Prostate gland (tissue), 2 donors: Measurements from ENCODE around the gene GSG1L.

Experiments used
- CTCF ChIP-seq, 4 experiments: fragments of 200-600 bp in 2 of 4; fragments of 450-650 bp in 2 of 4; sonication (generic) in 2 of 4; IDR thresholded peaks; 1 replicate in 3 of 4; 2 replicates in 1 of 4; pipeline ENCODE4 v1.5.1; 2016 to 2019; ENCODE audit warnings: antibody characterized with exemption in 4 of 4, mild to moderate bottlenecking in 2 of 4, moderate library complexity in 2 of 4
- POLR2A ChIP-seq: fragments of 450-650 bp; IDR thresholded peaks from one replicate; pipeline ENCODE4 v1.6.1; 2016; ENCODE audit warnings: antibody characterized with exemption, mild to moderate bottlenecking
- POLR2AphosphoS5 ChIP-seq: sonication (generic); formaldehyde crosslinking; IDR thresholded peaks from one replicate; pipeline ENCODE4 v1.6.1; 2017; ENCODE audit warnings: antibody characterized with exemption

DNA sequence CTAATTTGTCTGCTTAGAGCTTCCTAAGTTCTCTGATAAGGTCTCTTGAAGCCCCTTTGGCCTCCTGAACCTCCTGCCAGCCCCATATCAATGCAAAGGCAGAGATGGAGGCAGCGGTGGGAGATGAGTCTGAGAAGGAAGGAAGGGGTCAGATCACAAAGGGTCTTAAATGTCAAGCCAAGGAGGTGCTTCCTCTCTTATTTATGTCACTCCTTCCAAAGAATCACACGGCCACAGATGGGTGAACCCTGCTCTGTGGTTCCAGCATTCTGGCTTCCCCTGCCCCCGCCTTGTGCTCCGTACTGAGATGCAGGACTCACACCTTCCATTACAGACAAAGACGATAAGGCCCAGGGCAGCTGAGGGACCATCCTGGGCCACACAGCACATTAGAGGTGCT, 96.3 kb downstream of the GSG1L start:
- TF ChIP-seq POLR2AphosphoS5 (no peak), CTCF (IDR thresholded peaks at IDR 0.05) (no peak), POLR2A (no peak)
